Stimulated activated CD8-positive, alpha-beta memory T cell treated with anti-CD3 and anti-CD28 coated beads, Interleukin-7, amount 100 ng/mL, for 24 hours (primary cell): Measurements from ENCODE around the gene LMO4.

Experiments used
- DNase-seq: peaks from one replicate; pipeline ENCODE4 v3.0.0-alpha.2; 2020; ENCODE audit warnings: low read depth

LMO4 gene

DNA sequence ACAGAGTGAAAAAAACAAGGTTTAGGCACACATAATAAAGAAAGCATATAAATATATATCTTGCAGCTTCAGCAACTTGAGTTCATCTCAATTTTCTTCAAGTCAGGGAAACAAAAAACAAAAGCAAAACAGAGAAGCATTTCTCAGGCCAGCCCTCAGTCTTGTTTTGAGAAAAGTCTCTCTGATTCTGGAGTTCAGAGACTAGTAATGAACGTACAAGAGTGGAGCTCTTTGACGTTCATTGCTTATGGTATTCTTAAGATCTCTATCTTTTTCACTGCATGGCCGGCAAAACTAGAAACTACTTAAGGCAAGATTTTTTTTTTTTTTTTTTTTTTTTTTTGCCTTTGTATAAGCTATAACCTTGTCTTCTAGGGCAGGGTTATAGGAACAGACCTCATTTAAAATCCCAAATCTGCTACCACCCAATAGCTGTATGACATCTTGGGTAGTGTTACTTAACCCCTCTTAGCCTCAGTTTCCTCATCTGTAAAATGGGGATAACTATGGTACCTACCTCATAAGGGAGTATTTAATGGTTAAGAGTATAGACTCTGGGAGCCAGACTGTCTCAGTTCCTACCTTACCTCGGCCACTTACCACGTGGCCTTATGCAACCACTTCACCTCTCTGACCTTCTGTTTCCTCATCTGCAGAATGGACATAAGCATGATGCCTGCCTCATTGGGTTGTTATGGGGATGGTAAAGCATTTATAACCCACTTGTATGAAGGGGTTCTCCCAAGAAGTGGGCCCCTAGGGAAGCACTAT lies 33.6 kb downstream of the LMO4 start:
- no peak for DNase-seq

DNA sequence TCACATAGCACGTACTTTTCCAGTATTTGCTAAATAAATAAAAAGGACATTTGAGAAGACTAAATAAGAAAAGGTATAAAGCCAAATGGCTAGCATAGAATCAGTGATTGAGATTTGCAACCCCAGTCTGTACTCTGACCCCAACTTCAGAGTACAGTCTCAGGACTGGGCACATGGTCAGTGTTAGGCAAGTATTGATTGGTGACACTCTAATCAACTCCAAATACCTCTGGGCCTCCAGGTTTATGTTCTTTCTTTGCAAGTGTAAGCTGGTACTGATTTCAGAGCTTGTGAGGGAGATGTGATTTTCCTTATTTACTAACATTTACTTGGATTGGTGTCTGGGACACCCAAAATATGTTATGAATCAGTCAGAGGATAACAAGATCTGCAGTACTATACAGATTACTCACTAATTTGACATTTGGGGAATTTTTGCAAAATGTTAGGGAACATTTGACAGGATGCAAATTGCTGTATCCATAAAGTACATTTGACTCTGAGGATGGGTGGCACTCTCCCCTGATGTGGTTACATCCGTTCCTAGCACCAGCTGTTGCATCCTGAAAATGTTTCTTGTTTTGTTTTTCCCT lies 34.2 kb downstream of the LMO4 start:
- no peak for DNase-seq

DNA sequence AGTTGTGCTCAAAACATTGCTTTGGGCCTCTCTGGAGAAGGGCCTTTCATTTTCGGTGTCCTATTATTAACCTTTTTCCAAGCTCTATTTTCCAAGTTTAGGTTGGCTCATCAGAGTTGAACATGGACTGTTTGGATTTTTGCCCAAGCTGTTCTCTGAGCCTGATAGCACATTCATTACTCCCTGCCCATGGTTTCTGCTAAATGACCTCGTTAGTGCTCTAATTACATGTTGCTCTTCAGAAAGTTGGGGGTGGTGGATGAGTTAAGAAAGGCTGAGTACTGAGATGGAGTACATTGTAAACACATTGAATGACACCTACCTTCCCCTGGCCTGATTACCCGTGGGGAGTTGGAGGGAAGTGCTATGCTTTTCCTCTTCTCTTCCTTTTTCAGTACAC lies 38.9 kb downstream of the LMO4 start:
- DNase-seq: no peak

DNA sequence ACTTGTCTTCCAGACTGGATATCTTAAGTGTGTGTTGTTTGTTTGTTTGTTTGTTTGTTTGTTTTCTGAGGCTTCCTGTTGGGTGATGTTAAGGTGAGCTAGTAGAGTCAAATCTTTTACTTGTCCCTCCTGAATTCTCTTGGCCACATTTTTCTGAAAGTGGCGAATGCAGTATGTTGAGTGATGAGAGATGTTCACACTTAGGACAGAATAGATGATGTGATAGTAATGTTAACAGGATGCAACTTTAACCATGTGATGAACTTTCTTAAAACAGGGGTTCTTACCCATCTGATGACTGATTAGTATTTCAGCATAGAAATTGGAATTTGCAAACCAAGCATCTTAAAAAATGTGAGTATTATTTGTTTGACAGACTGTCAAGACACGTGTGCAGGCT lies 40.2 kb downstream of the LMO4 start:
- no peak for DNase-seq

DNA sequence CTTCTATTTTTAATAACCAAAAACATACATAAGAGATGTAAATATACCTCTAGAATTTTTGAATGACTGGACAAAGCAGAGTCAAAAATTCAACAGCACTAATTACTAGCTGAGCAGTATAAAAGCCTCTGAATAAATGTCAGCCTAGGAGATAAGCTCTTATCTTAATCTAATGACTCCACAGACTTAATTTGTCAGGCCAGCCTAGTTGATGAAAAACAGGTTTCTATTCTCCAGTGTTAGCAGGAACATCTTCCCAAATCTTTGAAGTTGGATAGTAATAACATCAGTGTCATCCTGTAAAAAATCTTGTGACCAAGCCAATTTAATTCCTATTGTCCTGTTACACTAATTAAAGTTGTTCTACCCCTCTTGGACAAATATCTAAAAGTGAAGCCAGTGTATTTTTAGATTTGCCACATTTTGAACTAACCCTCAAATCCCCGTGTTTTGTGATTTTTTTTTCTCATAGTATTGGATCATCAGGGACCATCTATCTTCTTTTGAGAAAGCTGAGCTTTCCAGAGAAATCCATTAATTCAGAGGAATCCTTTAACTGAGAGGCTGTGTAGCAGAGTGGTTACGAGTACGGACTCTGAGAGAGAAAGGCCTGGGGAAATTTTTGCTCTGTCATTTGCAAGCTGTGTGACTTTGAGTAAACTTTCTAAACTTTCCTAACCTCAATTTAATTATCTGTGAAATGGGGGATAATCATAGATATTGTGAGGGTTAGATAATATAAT lies 41.2 kb downstream of the LMO4 start:
- DNase-seq: no peak

DNA sequence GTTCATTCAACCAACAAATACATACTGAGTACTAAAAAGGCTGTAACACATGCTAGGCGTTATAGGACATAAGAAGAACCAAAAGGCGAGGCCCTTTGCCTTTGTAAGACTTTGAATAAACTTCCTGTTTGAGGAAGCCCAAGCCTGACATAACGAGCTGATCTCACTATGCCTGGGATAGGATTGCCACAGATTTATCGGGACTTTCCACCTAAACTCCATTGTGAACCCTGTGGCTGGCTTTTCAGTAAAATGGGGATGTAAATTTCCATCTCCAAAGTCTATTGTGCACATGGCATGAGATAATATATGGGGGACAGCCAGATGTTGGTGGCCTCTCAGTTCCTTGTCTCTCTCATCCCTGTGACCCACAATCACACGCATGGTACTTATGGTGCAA lies 41.9 kb downstream of the LMO4 start:
- no peak for DNase-seq

DNA sequence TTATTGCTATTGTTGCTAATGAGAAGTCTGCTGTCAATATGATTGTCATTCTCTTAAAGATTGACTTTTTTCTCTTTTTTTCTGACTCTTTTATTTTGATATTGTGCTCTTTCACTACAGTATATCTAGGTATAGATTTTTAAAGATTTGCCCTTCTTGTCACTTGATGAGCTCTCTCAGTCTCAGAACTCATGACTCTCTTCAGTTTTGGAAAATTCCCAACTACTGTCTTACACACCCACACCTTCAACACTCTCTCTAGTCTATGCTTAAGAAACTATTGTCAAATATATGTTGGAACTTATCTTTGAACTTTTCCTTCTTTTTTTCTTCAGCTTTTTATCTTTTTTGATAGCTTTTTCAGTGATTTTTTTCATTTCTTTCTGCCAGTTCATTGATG lies 50.6 kb downstream of the LMO4 start:
- DNase-seq: no peak

DNA sequence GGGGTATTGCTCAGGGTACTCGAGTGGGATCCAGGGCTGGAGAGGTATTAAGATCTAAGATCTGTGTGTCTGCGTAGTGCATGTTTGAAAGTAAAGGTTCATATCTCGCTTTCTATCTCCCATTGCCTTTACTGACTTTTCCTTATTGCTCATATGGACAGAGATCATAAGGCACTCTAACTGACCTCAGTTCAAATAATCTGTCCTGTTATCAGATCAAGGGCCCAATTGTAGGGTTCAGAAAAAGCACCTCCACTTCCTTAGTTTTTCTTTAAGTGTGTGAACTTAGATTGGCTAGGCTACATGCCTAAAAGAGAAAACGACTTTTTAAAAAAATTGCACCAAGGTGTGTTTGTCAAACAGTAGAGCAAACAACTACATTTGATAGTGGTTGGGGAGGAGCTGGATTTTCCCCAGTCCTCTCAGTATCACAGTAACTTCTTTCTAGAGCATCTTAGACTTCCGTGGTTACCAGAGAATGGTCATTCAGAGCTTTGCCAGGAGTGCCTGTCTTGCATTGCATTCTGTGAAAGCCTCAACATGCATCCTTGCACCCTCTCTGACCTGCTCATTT lies 57.6 kb downstream of the LMO4 start:
- no peak for DNase-seq

DNA sequence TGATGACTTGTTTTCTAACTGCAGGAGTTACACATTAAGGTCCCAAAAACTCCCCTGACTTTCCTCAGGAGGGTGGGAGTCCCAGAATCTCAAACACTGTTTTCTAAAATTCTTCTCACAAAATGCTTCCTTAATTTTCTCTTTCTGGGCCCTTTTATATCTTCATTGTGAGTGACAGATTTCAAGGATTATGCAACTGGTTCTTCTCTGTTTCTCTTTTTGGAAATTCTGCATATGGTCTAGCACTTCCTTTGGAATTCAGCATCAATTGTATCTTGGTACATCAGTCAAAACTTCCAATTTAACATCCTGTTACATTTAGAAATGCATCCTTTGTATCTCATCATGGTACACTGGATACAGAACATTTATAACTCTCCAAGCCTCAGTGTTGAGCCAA lies 59.7 kb downstream of the LMO4 start:
- no peak for DNase-seq

DNA sequence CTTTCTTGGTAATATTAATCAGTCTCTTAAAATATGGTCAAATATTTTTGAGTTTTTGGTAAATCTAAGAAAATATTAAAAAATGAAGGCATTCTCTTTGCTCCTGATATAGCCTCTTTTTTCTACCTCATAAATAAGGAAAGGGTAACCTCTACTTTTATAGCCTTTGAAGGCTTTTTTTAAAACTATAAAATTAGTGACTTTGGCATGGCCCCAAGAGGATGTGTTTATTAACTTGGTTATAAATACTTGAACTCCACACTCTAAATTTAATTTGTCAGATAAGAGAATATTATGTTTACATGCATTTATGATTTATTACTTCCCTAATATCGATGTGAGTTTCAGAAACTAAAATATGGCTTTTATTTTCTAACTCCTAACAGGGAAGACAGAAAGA lies 60.3 kb downstream of the LMO4 start:
- DNase-seq: no peak

DNA sequence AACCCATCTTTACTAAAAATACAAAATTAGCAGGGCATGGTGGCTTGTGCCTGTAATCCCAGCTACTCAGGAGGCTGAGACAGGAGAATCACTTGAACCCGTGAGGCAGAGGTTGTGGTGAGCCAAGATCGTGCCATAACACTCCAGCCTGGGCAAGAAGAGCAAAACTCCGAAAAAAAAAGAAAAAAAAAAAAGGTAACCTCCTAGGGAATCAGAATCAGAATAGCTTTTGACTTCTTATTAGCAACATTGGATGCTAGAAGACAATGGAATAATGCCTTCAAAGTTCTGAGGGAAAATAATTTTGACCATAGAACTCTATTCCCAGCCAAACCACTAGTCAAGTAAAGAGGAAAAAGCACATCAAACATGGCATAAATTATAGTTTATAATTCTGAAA lies 60.9 kb downstream of the LMO4 start:
- no peak for DNase-seq

DNA sequence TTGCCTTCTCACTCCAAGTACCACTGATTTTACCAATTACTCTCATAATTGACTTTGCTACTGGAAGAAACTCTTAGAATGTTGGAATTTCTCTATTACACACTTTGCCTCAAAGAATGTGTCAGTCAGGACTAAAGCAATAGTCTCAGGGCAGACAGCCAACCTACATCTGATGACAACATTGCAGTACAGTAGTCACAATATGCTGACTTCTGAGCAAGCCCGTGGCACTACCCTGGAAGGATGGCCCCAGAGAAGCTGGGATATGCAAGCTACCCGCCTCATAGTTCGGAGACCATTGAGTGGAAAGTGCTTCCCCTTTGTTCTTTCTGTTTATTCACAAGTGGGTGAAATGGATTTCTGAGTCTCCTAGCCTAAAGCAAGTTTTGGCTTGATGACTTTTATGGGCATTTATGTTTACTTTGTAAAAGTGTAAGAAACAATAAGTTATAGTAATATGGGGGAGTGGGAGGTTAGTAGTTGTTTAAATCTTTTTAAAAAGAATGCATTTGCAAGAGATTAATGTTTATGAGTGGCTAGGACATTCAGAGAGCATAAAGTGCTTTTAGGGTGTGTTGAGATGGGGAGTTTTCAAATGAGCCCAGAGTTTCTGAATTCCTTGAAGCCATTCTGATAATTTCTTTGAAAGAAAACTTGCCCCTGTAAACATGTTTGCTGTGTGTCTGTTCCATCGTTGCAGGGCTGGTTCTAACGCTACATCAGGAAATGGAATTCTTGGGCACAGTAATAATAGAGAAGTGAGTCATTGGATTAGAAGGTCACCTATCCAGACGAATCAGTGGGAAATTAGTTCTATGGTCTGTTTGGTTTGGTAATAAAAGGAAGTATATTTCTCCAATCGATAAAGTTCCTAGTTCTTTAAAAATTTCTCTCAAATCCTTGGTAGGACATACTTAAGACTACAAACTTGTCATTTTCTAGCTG lies 63.8 kb downstream of the LMO4 start:
- DNase-seq: no peak

DNA sequence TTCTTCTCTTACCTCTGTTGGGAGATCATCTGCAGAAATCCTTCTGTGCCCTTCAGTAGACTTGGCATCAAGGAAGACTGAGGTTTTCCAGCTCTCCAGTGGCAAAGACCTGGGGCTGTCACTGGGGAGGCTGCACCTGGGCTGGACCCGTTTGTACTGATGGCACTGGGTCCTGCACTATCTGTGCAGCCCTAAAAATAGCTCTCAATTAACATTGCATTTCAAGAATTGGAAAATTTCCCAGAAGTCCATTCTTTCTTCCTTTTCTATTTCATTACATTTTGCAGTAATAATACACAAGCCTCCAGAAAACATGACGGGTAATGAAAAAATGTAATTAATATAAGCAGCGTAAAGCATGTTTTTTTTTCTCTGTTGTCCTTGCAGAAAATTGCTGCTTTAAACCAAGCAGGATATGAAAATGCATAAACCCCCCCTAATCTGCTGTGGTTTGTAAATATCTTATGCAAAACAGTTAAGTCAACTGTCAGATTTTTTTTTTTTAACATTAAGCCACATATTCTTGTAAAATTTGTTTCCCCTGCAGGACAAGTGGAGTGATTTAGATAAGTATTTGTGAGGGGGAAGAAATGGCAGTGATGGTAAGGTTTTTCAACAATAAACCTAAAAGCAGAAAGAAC lies 64.9 kb downstream of the LMO4 start:
- no peak for DNase-seq

DNA sequence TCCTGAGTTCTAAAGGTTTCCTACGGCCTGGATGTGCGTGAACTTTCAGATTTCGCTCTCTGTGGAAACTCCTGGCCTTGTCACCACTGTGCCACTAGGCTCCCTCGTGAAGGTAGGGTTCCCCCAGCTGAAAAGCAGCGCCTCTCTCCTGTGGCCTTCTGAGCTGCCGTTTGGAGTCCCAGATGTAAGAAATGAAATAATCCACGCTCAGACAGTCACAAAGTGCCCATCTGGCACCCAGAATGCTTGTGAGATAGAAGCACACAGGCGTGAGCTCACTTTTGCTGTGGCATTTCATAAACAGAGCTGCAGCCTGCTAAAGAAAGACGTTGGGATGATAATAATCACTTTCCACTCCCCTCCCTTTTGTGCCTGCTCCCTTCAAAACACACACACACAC lies 65.8 kb downstream of the LMO4 start:
- DNase-seq: no peak

DNA sequence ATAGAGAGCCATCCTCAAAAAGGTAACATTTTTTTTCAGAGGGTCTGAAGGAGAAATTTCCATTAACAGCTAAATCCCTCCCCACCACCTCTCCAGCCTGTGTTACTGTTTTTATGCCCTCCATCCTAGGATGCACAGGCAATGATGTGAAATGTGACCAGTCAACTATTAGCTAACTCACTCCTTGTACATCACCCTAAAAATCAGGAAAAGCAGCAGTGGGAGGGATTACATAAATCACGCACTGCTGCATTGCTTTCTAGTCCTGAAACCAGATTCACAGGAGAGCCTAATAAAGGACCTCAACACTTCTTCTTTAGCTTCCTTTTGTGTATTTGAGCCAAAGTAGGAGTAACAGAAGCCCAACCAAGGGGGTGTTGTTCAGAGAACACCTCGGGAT lies 66.3 kb downstream of the LMO4 start:
- DNase-seq: no peak
